IMR-90 (cell line): ENCODE data around the gene BCAS1. TPM values are rescaled to one million over a fixed set of nuclear protein-coding genes. Genes with fewer than 3 reads are reported as not detected.

Source experiments
- ATAC-seq: fragments of 200-7000 bp; cut with Tn5 transposase; 2 replicates; pipeline ENCODE4 v1.9.1; 2020; ENCODE audit warnings: low read depth, mild to moderate bottlenecking, moderate library complexity
- BruUV-seq: library from RNA; stranded (reverse); fragments of 400-500 nt; replicated peaks from 2 replicates; lab custom pipeline; 2021; lab: Mats Ljungman, UMichigan
- CTCF ChIA-PET: fragments of 300-600 bp; formaldehyde crosslinking; extraction: SDS; loops from one replicate; lab custom pipeline; 2021; ENCODE audit warnings: antibody characterized with exemption; lab: Yijun Ruan, JAX
- POLR2A ChIA-PET: fragments of 300-600 bp; sonication (Branson Sonifier 250); formaldehyde crosslinking; loops from one replicate; lab custom pipeline; 2022; ENCODE audit warnings: antibody characterized with exemption; ENCODE audit not compliant: unreplicated experiment; lab: Charles Lee
- DNase-seq: peaks from one replicate; pipeline ENCODE4 v3.0.0; 2013
- H2AFZ ChIP-seq: replicated peaks from 2 replicates; pipeline ENCODE3; 2013; ENCODE audit warnings: low read length, mild to moderate bottlenecking; ENCODE audit not compliant: poor library complexity
- H2AK5ac ChIP-seq: 2 replicates; pipeline ENCODE4 v1.6.1; 2013; ENCODE audit warnings: low read depth, low read length, inconsistent platforms
- H2AK9ac ChIP-seq: replicated peaks from 2 replicates; pipeline ENCODE3; 2013; ENCODE audit warnings: mild to moderate bottlenecking, low read depth, low read length, moderate library complexity; ENCODE audit not compliant: poor library complexity
- H2BK120ac ChIP-seq: 2 replicates; pipeline ENCODE4 v1.6.1; 2013; ENCODE audit warnings: low read depth, low read length, inconsistent platforms
- H2BK15ac ChIP-seq: 3 replicates; pipeline ENCODE4 v1.6.1; 2013; ENCODE audit warnings: low read depth, low read length, inconsistent platforms
- H2BK20ac ChIP-seq: 2 replicates; pipeline ENCODE4 v1.6.1; 2013; ENCODE audit warnings: low read depth, mild to moderate bottlenecking, inconsistent platforms, low read length, moderate library complexity
- H2BK5ac ChIP-seq: 2 replicates; pipeline ENCODE4 v1.6.1; 2013; ENCODE audit warnings: mild to moderate bottlenecking, low read depth, low read length, inconsistent platforms; ENCODE audit not compliant: poor library complexity, severe bottlenecking
- H3K14ac ChIP-seq: replicated peaks from 2 replicates; pipeline ENCODE4 v1.6.1; 2013; ENCODE audit warnings: low read depth, low read length, inconsistent platforms
- H3K18ac ChIP-seq: 2 replicates; pipeline ENCODE4 v1.6.1; 2013; ENCODE audit warnings: low read depth, low read length, control low read depth
- H3K23ac ChIP-seq: 2 replicates; pipeline ENCODE4 v1.6.1; 2013; ENCODE audit warnings: low read depth, low read length, inconsistent platforms
- H3K27ac ChIP-seq: 2 replicates; pipeline ENCODE4 v1.5.1; 2013; ENCODE audit warnings: mild to moderate bottlenecking, control low read depth, low read length; ENCODE audit not compliant: insufficient read depth
- H3K27me3 ChIP-seq: 2 replicates; pipeline ENCODE4 v1.6.1; 2013; ENCODE audit warnings: low read length; ENCODE audit not compliant: control insufficient read depth, insufficient read depth
- H3K36me3 ChIP-seq: 2 replicates; pipeline ENCODE4 v1.6.1; 2013; ENCODE audit warnings: low read length, mixed read lengths; ENCODE audit not compliant: control insufficient read depth, insufficient read depth
- H3K4ac ChIP-seq: 2 replicates; pipeline ENCODE4 v1.6.1; 2013; ENCODE audit warnings: low read depth, low read length, inconsistent platforms
- H3K4me1 ChIP-seq: 2 replicates; pipeline ENCODE4 v1.6.1; 2013; ENCODE audit warnings: low read length, mixed read lengths; ENCODE audit not compliant: control insufficient read depth, insufficient read depth
- H3K4me2 ChIP-seq: 2 replicates; pipeline ENCODE4 v1.6.1; 2013; ENCODE audit warnings: low read depth, mild to moderate bottlenecking, control low read depth, low read length, moderate library complexity
- H3K4me3 ChIP-seq: 2 replicates; pipeline ENCODE4 v1.5.1; 2013; ENCODE audit warnings: low read depth, mild to moderate bottlenecking, control low read depth, low read length, moderate library complexity; ENCODE audit not compliant: insufficient read depth
- H3K56ac ChIP-seq: 2 replicates; pipeline ENCODE4 v1.6.1; 2013; ENCODE audit warnings: low read length, inconsistent platforms; ENCODE audit not compliant: insufficient read depth; ENCODE audit errors: extremely low read depth
- H3K79me1 ChIP-seq, 2 experiments: 2 replicates each; pipeline ENCODE4 v1.6.1; 2013; ENCODE audit warnings: low read length in 2 of 2, inconsistent platforms in 1 of 2, low read depth in 1 of 2
- H3K9ac ChIP-seq: 2 replicates; pipeline ENCODE4 v1.6.1; 2013; ENCODE audit warnings: low read depth, low read length, control low read depth
- H3K9me1 ChIP-seq: 2 replicates; pipeline ENCODE4 v1.6.1; 2013; ENCODE audit warnings: low read length, inconsistent platforms; ENCODE audit not compliant: insufficient read depth
- H3K9me3 ChIP-seq: 2 replicates; pipeline ENCODE4 v1.6.1; 2013; ENCODE audit warnings: low read length; ENCODE audit not compliant: control insufficient read depth, insufficient read depth
- H4K20me1 ChIP-seq: 2 replicates; pipeline ENCODE4 v1.6.1; 2013; ENCODE audit warnings: low read length, inconsistent platforms; ENCODE audit not compliant: insufficient read depth
- H4K5ac ChIP-seq: 2 replicates; pipeline ENCODE4 v1.6.1; 2013; ENCODE audit warnings: mild to moderate bottlenecking, low read depth, low read length, control low read depth
- H4K8ac ChIP-seq, 2 experiments: 2 replicates each; pipeline ENCODE4 v1.6.1; 2013; ENCODE audit warnings: low read depth in 2 of 2, low read length in 2 of 2, control low read depth in 1 of 2, inconsistent platforms in 1 of 2
- H4K91ac ChIP-seq: 2 replicates; pipeline ENCODE4 v1.6.1; 2013; ENCODE audit warnings: low read depth, low read length, inconsistent platforms; ENCODE audit not compliant: insufficient read depth
- BHLHE40 ChIP-seq: fragments of 150-350 bp; IDR thresholded peaks from 2 replicates; pipeline ENCODE4 v1.6.1; 2016; ENCODE audit warnings: mild to moderate bottlenecking, low read depth, low read length
- CTCF ChIP-seq: conservative IDR thresholded peaks from 2 replicates; pipeline ENCODE4 v1.5.1; 2012; ENCODE audit warnings: mild to moderate bottlenecking, low read depth, low read length, improper control_type of control experiment
- ELK1 ChIP-seq: fragments of 150-350 bp; IDR thresholded peaks from 2 replicates; pipeline ENCODE4 v1.6.1; 2016; ENCODE audit warnings: low read depth, mild to moderate bottlenecking, low read length, moderate library complexity, borderline replicate concordance
- MAFK ChIP-seq: IDR thresholded peaks from 2 replicates; pipeline ENCODE4 v1.6.1; 2012; ENCODE audit warnings: low read depth, low read length, improper control_type of control experiment
- NFE2L2 ChIP-seq: fragments of 150-350 bp; IDR thresholded peaks from 2 replicates; pipeline ENCODE4 v1.6.1; 2016; ENCODE audit warnings: low read depth, mild to moderate bottlenecking, low read length
- POLR2A ChIP-seq: IDR thresholded peaks from 2 replicates; pipeline ENCODE4 v1.6.1; 2012; ENCODE audit warnings: mild to moderate bottlenecking, low read depth, low read length
- RAD21 ChIP-seq: IDR thresholded peaks from 2 replicates; pipeline ENCODE4 v1.6.1; 2012; ENCODE audit warnings: low read length, improper control_type of control experiment
- RCOR1 ChIP-seq: IDR thresholded peaks from 2 replicates; pipeline ENCODE4 v1.6.1; 2012; ENCODE audit warnings: mild to moderate bottlenecking, low read length, improper control_type of control experiment; ENCODE audit not compliant: insufficient replicate concordance
- RFX5 ChIP-seq: IDR thresholded peaks from 2 replicates; pipeline ENCODE4 v1.8.0; 2012; ENCODE audit warnings: low read depth, mild to moderate bottlenecking, low read length, moderate library complexity
- USF2 ChIP-seq: fragments of 150-350 bp; IDR thresholded peaks from 2 replicates; pipeline ENCODE4 v1.6.1; 2017; ENCODE audit warnings: mild to moderate bottlenecking, antibody characterized with exemption, low read length, low read depth
- WGBS, 2 experiments: methylation state at CpG; one replicate each; pipeline versions ENCODE4 v1.1.5 to v1.1.7; 2013; ENCODE audit warnings: missing lambda C conversion rate in 2 of 2; ENCODE audit not compliant: insufficient read length in 1 of 2; ENCODE audit errors: extremely low coverage in 2 of 2; 5-methylcytosine and 5-hydroxymethylcytosine counted together
- dilution Hi-C: fragments of 300-500 bp; cut with HindIII; formaldehyde crosslinking; loops from one replicate; pipeline ENCODE4 v1.14.3; 2018; ENCODE audit warnings: low sequenced_read_pairs; ENCODE audit not compliant: unreplicated experiment
- in situ Hi-C: fragments of 300-500 bp; cut with MboI; formaldehyde crosslinking; loops from 3 replicates; pipeline ENCODE4 v1.14.3; 2019; ENCODE audit warnings: low sequenced_read_pairs, inconsistent platforms, mixed read lengths
- intact Hi-C: fragments of 100-400 bp; cut with micrococcal nuclease; formaldehyde crosslinking; loops from 2 replicates; pipeline ENCODE4 v1.10.0; 2022
- polyA plus RNA-seq, 3 experiments: library from polyadenylated mRNA; depleted of rRNA; stranded (reverse); fragments of >200 nt; gene quantifications; 2 replicates each; pipeline ENCODE4 v1.2.3, GENCODE V29; 2012; ENCODE audit warnings: low replicate concordance in 1 of 3
- total RNA-seq: library from RNA; depleted of rRNA; stranded (reverse); fragments of >200 nt; gene quantifications from 2 replicates; pipeline ENCODE4 v1.2.3, GENCODE V29; 2012

Gene BCAS1
- total and polyA plus RNA-seq, 2 of the 4 experiments (the other 2 are of a cell fraction), result under 0.01 TPM; not detected in 1

- H3K79me1 ChIP-seq, result no peaks in the 10 kb centered on the region
- no peak overlapping the region for H3K9ac ChIP-seq
- no peak overlapping the region for H3K56ac ChIP-seq
- no peaks in the 10 kb centered on the region for H3K9me3 ChIP-seq
- H3K23ac ChIP-seq, result no peak overlapping the region
- no peak overlapping the region for H4K8ac ChIP-seq
- H2BK20ac ChIP-seq, result no peak overlapping the region
- H4K20me1 ChIP-seq, result no peaks in the 10 kb centered on the region
- no peak overlapping the region for H4K91ac ChIP-seq
- no peak for TF ChIP-seq NFE2L2
- TF ChIP-seq CTCF, result no peak
- no peak for TF ChIP-seq RFX5
- no peak for TF ChIP-seq RCOR1
- no peak for TF ChIP-seq MAFK
- no peak for TF ChIP-seq RAD21
- TF ChIP-seq USF2, result no peak
- TF ChIP-seq POLR2A, result no peak
- TF ChIP-seq BHLHE40, result no peak
- no peak for TF ChIP-seq ELK1
- no peak overlapping the region for H4K5ac ChIP-seq
- H3K4me3 ChIP-seq, result no peak overlapping the region
- intact Hi-C loops (no loop called here), in situ Hi-C loops (no loop called here), dilution Hi-C loops (no loop called here)
- DNase-seq, result no peak
- CTCF ChIA-PET, result no interaction called here
- no peaks in the 10 kb centered on the region for H3K36me3 ChIP-seq
- H3K9me1 ChIP-seq, result peaks cover 10% of the 10 kb centered on the region
- H3K27me3 ChIP-seq, result no peaks in the 10 kb centered on the region
- 80% methylated on average over 1 of the region's 2 CpGs; no CpG with 5 or more reads in 1 of the 2 experiments for WGBS, 2 experiments
- H3K18ac ChIP-seq, result no peak overlapping the region
- H2AFZ ChIP-seq, result no peak overlapping the region
- ATAC-seq, result no peak
- no peak overlapping the region for H2AK9ac ChIP-seq
- H2AK5ac ChIP-seq, result no peak overlapping the region
- no peak overlapping the region for H3K4me2 ChIP-seq
- no peak overlapping the region; the same call in 2 of the 3 replicates for H2BK15ac ChIP-seq
- no peak overlapping the region for H3K14ac ChIP-seq
- no TSS peak for BruUV-seq
- H3K4ac ChIP-seq, result no peak overlapping the region
- POLR2A ChIA-PET, result no interaction called here
- H2BK120ac ChIP-seq, result no peak overlapping the region; the same call in 1 of the 2 replicates
- H2BK5ac ChIP-seq, result no peak overlapping the region
- H3K4me1 ChIP-seq, result peaks cover 19% of the 10 kb centered on the region
- H3K27ac ChIP-seq, result no peak overlapping the region
Measured at GRCh38 chr20:54119744-54120143, 49.4 kb upstream of the BCAS1 start.
